SU-DHL-6 (cell line): Measurements from ENCODE around the gene PTPRN2.

Experiments used
- H2AFZ ChIP-seq: fragments of 200-600 bp; sonication (generic); 2 replicates; pipeline ENCODE4 v1.6.1; 2014; ENCODE audit warnings: low read depth, mild to moderate bottlenecking, moderate library complexity, mixed read lengths, antibody characterized with exemption, low read length; ENCODE audit not compliant: severe bottlenecking
- H3F3A ChIP-seq: fragments of 200-600 bp; shearing (Covaris generic); 2 replicates; pipeline ENCODE4 v1.6.0; 2016; ENCODE audit warnings: antibody characterized with exemption, mild to moderate bottlenecking; ENCODE audit not compliant: insufficient read depth
- H3K27ac ChIP-seq: fragments of 200-600 bp; sonication (generic); 2 replicates; pipeline ENCODE4 v1.5.1; 2016; ENCODE audit warnings: low read depth, mild to moderate bottlenecking, low read length, moderate library complexity, mixed read lengths
- H3K27me3 ChIP-seq: fragments of 200-600 bp; sonication (generic), shearing (Covaris generic); 2 replicates; pipeline ENCODE4 v1.6.0; 2014; ENCODE audit warnings: mild to moderate bottlenecking, low read length
- H3K36me3 ChIP-seq: fragments of 200-600 bp; sonication (generic); 2 replicates; pipeline ENCODE4 v1.6.1; 2014; ENCODE audit warnings: mild to moderate bottlenecking, low read length, mixed read lengths
- H3K4me2 ChIP-seq: fragments of 300-600, 200-600 bp; shearing (Covaris generic), sonication (generic); 2 replicates; pipeline ENCODE4 v1.6.0; 2014; ENCODE audit warnings: low read length, low read depth, mild to moderate bottlenecking; ENCODE audit not compliant: poor library complexity, severe bottlenecking
- H3K4me3 ChIP-seq: fragments of 200-600 bp; sonication (generic); 2 replicates; pipeline ENCODE4 v1.5.1; 2014; ENCODE audit warnings: antibody characterized with exemption, low read length, mild to moderate bottlenecking, mixed read lengths; ENCODE audit not compliant: insufficient read depth, poor library complexity, severe bottlenecking
- H3K79me2 ChIP-seq: fragments of 200-600 bp; sonication (generic); 2 replicates; pipeline ENCODE4 v1.6.1; 2014; ENCODE audit warnings: mild to moderate bottlenecking, low read length, moderate library complexity; ENCODE audit not compliant: insufficient read depth
- H3K9ac ChIP-seq: fragments of 200-600 bp; sonication (generic); 2 replicates; pipeline ENCODE4 v1.7.0; 2014; ENCODE audit warnings: mild to moderate bottlenecking, low read length
- H3K9me2 ChIP-seq: fragments of 200-600 bp; sonication (generic); replicated peaks from 2 replicates; pipeline ENCODE4 v1.6.1; 2014; ENCODE audit warnings: low read length; ENCODE audit not compliant: insufficient read depth
- H3K9me3 ChIP-seq: fragments of 200-600 bp; sonication (generic); 2 replicates; pipeline ENCODE4 v1.6.1; 2014; ENCODE audit warnings: low read length, mixed read lengths; ENCODE audit not compliant: insufficient read depth
- H4K20me1 ChIP-seq: fragments of 200-600 bp; sonication (generic); 2 replicates; pipeline ENCODE4 v1.6.1; 2014; ENCODE audit warnings: low read depth, mild to moderate bottlenecking, antibody characterized with exemption, low read length, moderate library complexity, mixed read lengths
- CTCF ChIP-seq: fragments of 200-600 bp; sonication (generic); IDR thresholded peaks from one replicate; pipeline ENCODE4 v1.5.1; 2017; ENCODE audit warnings: antibody characterized with exemption, mild to moderate bottlenecking, low read length, moderate library complexity; ENCODE audit not compliant: insufficient read depth, poor library complexity, severe bottlenecking
- EZH2phosphoT487 ChIP-seq: fragments of 200-600 bp; sonication (generic), shearing (Covaris generic); conservative IDR thresholded peaks from 2 replicates; pipeline ENCODE4 v1.6.1; 2018; ENCODE audit warnings: mild to moderate bottlenecking, antibody characterized with exemption, low read length, moderate library complexity, mixed read lengths

PTPRN2 gene

DNA sequence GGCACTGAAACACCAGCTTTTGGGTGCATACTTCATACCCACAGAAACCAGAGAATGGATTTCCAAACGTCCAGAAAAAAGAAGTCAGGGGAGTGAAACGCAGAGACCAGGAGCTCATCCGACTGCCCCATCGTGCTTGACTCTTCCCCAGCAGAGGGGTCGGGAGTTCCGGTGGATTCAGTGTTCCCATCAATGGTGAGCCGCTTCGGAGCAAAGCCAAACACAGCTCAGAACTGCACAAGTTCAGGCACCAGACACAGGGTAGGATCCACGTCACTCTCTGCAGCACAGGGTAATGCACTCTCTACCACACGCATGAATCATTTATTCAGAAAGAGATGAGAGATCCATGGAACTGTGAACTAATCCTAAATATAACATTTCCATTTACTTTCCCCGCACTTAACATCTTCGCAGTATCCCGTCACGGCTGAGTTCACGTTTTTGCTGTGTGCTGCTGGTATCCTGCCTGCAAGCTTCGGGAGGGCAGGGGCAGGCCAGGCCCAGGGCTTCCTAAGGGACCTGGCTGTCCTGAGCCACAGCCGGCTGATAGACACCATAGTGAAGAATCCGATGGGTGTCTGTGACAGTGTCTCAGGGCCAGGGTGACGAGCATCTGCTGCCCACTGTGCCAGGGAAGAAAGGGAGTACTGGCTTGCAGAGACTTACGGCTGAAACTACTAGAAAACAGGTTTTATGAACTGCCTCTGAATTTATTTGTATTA lies 545.3 kb downstream of the PTPRN2 start:
- no peaks in the 10 kb centered on the region for H4K20me1 ChIP-seq
- H3K9me3 ChIP-seq, result peaks cover 7% of the 10 kb centered on the region; the same call in 1 of the 2 replicates
- no peak for TF ChIP-seq CTCF
- TF ChIP-seq EZH2phosphoT487, result no peak
- no peaks in the 10 kb centered on the region for H3K79me2 ChIP-seq
- H3K9ac ChIP-seq, result no peak overlapping the region
- no peak overlapping the region for H3K4me3 ChIP-seq
- H3K4me2 ChIP-seq, result no peak overlapping the region
- H2AFZ ChIP-seq, result no peak overlapping the region
- no peaks in the 10 kb centered on the region for H3F3A ChIP-seq
- no peak overlapping the region for H3K27ac ChIP-seq
- H3K9me2 ChIP-seq, result no peaks in the 10 kb centered on the region
- no peaks in the 10 kb centered on the region for H3K27me3 ChIP-seq
- no peaks in the 10 kb centered on the region for H3K36me3 ChIP-seq

- H3K9ac ChIP-seq, result no peak overlapping the region
- H2AFZ ChIP-seq, result no peak overlapping the region
- H3K9me2 ChIP-seq, result no peaks in the 10 kb centered on the region
- no peak for TF ChIP-seq CTCF
- TF ChIP-seq EZH2phosphoT487, result no peak
- H3F3A ChIP-seq, result no peaks in the 10 kb centered on the region
- no peak overlapping the region for H3K27ac ChIP-seq
- no peaks in the 10 kb centered on the region for H3K36me3 ChIP-seq
- no peak overlapping the region for H3K4me3 ChIP-seq
- H3K9me3 ChIP-seq, result peaks cover 7% of the 10 kb centered on the region; the same call in 1 of the 2 replicates
- no peaks in the 10 kb centered on the region for H4K20me1 ChIP-seq
- H3K79me2 ChIP-seq, result no peaks in the 10 kb centered on the region
- no peaks in the 10 kb centered on the region for H3K27me3 ChIP-seq
- no peak overlapping the region for H3K4me2 ChIP-seq
These were observed 547.4 kb downstream of the PTPRN2 start for GRCh38 chr7:158040199-158040598.

GRCh38 chr7:158039270-158039669 lies 548.4 kb downstream of the PTPRN2 start:
- H3K27me3 ChIP-seq, result no peaks in the 10 kb centered on the region
- no peak overlapping the region for H3K27ac ChIP-seq
- H3K9ac ChIP-seq, result no peak overlapping the region
- TF ChIP-seq CTCF (no peak), EZH2phosphoT487 (no peak)
- no peaks in the 10 kb centered on the region for H3F3A ChIP-seq
- no peaks in the 10 kb centered on the region for H4K20me1 ChIP-seq
- no peaks in the 10 kb centered on the region for H3K9me2 ChIP-seq
- no peak overlapping the region for H3K4me3 ChIP-seq
- H3K9me3 ChIP-seq, result peaks cover 7% of the 10 kb centered on the region; the same call in 1 of the 2 replicates
- no peak overlapping the region for H2AFZ ChIP-seq
- H3K79me2 ChIP-seq, result no peaks in the 10 kb centered on the region
- H3K4me2 ChIP-seq, result no peak overlapping the region
- no peaks in the 10 kb centered on the region for H3K36me3 ChIP-seq
